Esophagus muscularis mucosa (tissue), 3 donors: ENCODE results near the gene APOBR.

Source experiments
- POLR2A ChIP-seq: fragments of 450-650 bp; IDR thresholded peaks from one replicate; pipeline ENCODE4 v1.6.1; 2017; ENCODE audit warnings: antibody characterized with exemption, moderate library complexity, mild to moderate bottlenecking, low read depth
- POLR2AphosphoS5 ChIP-seq, 2 donors: sonication (generic); formaldehyde crosslinking; IDR thresholded peaks; one replicate each; pipeline ENCODE4 v1.6.1; 2017; ENCODE audit warnings: antibody characterized with exemption in 2 of 2
- TF ChIP-seq, protein P1 (sequence below), 3 experiments: fragments of 200-600 bp in 2 of 3; fragments of 450-650 bp in 1 of 3; sonication (generic) in 2 of 3; IDR thresholded peaks; one replicate each; pipeline ENCODE4 v1.5.1; 2017 to 2019; ENCODE audit warnings: antibody characterized with exemption in 3 of 3, mild to moderate bottlenecking in 2 of 3, moderate library complexity in 1 of 3

DNA sequence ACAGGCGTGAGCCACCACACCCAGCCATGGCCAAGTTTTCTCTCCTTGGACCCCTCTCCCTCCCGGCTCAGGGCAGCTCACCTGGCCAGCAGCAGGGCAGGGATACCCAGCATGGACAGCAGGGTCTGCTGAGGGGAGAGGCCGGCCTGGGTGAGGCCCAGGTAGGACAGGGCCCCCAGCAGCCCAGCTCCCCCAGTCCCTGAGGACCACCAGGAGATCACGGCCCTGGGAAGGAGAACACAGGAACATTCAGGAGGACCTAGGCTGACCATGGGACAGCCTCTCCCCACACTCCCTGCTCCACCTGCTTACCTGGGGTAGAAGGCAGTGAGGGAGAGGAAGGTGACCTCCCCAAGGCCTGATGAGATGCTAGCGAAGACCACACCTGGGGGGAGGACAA is 8.2 kb upstream of the APOBR start:
- TF ChIP-seq POLR2A (no peak), POLR2AphosphoS5 (IDR thresholded peaks at IDR 0.05) (no peak)
- TF ChIP-seq, protein P1, sequence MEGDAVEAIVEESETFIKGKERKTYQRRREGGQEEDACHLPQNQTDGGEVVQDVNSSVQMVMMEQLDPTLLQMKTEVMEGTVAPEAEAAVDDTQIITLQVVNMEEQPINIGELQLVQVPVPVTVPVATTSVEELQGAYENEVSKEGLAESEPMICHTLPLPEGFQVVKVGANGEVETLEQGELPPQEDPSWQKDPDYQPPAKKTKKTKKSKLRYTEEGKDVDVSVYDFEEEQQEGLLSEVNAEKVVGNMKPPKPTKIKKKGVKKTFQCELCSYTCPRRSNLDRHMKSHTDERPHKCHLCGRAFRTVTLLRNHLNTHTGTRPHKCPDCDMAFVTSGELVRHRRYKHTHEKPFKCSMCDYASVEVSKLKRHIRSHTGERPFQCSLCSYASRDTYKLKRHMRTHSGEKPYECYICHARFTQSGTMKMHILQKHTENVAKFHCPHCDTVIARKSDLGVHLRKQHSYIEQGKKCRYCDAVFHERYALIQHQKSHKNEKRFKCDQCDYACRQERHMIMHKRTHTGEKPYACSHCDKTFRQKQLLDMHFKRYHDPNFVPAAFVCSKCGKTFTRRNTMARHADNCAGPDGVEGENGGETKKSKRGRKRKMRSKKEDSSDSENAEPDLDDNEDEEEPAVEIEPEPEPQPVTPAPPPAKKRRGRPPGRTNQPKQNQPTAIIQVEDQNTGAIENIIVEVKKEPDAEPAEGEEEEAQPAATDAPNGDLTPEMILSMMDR (IDR thresholded peaks at IDR 0.05): no peak
